GM19455 (cell line): ENCODE data around the gene CWC22.
"Not testable (repeated sequence)": the region's sequence is repeated elsewhere in the genome, so short reads cannot be mapped to it uniquely, and the experiment has no call there.

Source experiments
- ATAC-seq: cut with Tn5 transposase; IDR thresholded peaks from one replicate; pipeline ENCODE4 v1.9.1; 2021; ENCODE audit not compliant: unreplicated experiment

Gene CWC22

DNA sequence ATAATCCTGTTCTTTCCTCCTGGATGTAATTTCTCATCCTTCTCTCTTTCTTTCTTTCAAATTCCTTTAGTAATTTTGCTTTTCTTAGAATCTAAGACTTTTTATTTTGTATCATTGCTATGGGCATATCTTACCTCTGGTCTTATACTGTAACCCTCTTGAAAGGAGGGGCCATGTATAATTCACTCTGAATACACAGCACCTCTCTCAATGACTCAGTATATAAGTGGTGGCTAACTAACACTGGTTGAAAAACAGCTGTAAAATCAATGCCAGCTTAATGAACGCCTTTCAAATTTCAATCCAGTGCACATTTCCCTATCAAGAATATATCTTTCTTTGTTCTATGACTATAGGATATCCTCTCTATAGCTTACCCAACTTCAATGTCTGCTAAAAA, 53.7 kb downstream of the CWC22 start:
- ATAC-seq: no peak

DNA sequence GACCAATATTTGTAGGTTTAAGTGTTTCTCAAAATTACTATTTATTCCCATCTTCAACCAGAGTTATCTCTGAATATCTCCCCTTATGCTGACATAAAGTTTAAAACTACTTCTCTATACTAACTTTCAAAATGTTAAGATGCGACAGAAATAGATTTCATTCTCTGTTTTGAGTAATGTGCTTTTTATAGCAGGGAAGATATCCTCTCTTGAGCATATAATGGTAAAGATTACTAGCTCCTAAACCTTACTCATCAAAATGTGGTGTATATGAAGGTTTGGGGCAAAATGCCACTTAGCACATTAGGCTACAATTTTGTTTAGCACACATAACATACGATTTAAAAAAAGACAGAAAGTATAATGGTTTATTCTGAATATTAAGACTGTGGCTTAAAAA, 54.4 kb downstream of the CWC22 start:
- ATAC-seq: no peak

DNA sequence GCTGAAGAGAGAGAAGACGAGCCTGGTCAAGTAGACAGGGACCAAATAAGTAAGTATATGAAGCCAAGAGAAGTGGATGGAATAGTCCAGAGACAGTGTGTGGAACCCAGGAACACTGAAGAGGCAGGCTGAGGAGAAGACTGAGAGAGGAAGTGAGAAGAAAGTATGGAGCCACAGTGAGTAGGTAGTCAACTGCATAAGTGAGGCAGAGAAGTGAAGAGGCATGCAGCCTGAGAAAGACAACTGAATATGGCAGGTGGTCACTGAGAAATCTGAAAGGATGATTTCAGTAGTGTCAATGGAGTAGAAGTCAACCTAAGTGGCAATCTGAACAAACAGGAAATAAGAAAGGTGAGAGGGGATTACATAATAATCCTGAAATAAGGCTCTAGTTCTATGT, 55.4 kb downstream of the CWC22 start:
- ATAC-seq: peak; percentile 70

DNA sequence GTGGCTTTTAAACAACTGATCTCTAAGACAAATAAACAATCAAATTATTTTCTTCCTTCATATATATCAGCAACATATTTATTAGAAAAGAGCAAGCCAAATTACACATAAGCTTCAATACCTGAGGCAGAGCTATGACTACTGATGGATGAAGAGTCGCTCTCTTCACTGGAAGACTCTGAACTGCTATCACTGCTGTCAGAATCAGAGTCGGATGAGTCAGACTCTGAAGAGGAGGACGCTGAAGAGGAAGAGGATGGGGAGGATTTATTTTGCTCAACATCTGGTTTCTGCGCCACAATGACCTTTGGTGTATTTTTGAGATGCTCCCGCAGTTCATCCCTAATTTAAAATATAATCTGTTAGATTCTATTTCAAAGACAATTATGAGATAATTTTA, 56.7 kb downstream of the CWC22 start:
- no peak for ATAC-seq

DNA sequence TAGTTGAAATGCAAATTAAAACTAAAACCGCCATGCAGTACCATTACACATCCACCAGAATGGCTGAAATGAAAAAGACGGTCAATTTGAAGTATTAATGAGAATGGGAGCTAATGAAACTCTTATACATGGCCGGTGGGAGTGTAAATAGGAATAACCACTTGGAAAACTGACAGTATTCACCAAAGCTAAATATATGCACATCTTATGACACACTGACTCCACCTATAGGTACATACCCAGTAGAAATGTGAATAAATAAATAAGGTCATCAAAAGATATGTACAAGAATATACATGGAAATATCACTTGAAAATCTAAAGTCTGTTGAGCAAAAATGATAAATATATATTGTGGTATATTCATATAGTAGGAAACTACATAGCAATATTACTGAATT, 57.7 kb downstream of the CWC22 start:
- ATAC-seq: no peak

DNA sequence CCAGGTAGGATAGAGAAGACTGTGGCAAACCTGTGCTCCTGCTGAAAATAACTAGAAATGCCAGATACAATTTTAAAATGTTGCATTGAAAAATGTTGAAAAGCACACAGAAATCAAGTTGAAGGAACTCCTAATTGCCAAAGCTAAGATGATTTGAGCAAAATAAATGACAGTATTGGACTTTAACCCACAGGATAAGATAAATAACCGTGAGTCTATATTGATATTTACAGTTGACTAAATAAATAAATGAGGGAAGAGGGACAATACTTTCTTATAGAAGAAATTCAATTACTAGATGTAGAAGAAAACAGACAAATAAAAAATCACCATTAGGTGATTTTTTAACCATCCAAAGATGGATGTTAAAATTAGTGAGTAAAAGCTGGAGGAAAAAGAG, 59.0 kb downstream of the CWC22 start:
- ATAC-seq: no peak

DNA sequence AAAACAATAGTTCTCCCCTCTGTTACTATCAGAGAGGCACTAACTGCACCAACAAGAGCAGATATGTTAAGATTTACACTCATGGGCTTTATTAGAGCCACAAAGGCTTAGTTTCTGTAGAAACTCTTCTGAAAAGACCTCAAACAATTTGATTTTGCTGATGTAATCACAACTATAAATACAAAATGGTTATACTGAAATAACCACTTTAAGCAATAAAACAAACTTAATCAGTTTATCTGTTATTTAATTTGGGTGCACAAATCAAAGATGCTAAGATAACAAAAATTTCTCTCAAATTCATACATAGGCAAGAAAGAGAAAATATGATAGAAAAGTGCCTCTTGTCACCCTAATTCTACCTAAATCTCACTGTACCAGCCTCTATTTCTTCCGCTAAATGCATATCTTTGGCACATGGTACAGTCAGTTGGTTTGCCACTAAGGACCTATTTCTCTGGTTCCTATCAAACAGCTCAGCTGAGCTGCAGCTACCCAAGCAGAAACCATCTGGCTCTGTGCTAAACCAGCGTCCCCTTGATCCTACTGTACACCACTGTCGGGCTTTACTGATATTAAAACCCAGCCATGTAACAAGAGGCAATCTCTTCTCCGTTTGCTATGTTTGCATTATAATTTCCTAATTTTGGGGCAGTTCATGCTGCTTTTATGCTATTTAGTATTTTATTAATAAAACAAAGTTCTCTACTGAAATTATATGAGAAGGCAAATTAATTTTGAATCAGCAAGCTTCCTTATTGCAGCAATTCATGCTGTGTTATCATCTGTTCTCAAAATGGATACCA, 60.1 kb downstream of the CWC22 start:
- no peak for ATAC-seq

DNA sequence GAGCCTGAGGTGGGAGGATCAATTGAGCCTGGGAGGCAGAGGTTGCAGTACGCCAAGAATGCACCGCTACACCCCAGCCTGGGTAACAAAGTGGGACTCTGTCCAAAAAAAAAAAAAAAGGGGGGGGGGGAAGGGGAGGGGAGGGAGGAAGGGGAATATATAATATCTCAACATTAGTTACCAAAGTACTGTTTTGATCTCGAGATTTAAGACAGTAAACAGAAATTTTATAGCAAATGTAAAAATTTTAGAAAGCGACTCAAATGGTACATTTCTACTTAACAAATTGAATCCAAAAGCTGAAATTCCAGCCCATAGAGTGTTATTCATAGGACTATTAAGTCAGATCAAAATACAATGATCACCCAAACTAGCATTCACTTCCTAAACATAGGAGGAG, 60.8 kb downstream of the CWC22 start:
- ATAC-seq: no peak

DNA sequence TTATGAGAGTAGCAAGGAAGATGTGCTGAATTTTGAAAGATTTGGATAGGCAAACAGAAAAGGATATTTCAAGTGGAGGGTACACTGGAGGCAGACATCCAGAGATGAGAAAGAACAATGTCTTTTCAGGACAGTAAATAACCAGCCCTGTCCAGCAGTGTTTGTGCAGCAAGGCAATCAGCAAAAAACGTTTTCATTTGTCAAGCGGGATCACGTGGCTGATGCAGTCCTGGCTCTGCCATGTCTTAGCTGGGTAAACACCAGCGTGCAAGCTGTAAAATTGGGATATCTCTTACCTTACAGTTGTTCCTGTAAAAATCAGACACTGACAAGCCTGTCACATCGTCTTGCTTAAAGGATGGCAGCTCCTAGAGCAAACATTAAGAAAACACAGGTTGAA, 67.8 kb downstream of the CWC22 start:
- no peak for ATAC-seq

DNA sequence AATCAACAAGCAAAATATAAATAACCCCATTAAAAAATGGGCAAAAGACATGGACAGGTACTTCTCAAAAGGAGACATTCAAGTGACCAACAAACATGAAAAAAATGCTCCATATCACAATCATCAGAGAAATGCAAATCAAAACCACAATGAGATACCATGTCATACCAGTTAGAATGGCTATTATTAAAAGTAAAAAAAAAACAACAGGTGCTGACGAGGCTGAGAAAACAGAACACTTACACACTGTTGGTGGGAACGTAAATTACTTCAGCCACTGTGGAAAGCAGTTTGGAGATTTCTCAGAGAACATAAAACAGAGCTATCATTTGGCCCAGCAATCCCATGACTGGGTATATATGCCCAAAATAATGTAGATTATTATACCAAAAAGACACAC, 69.1 kb downstream of the CWC22 start:
- no peak for ATAC-seq

DNA sequence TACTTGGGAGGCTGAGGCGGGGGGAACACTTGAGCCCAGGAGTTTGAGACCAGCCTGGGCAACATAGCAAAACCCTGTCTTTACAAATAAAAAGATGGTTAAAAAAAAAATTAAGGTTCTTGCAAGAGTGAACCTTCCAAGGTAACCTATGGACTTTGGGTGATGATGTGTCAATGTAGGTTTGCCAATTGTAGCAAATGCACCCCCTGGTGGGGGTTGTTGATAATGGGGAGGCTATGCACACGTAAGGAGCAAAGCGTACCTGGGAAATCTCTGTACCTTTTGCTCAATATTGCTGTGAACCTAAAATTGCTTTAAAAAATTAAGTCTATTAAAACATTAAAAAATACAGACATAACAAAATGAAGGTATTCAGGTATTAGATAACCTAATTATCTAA, 70.4 kb downstream of the CWC22 start:
- ATAC-seq: no peak

DNA sequence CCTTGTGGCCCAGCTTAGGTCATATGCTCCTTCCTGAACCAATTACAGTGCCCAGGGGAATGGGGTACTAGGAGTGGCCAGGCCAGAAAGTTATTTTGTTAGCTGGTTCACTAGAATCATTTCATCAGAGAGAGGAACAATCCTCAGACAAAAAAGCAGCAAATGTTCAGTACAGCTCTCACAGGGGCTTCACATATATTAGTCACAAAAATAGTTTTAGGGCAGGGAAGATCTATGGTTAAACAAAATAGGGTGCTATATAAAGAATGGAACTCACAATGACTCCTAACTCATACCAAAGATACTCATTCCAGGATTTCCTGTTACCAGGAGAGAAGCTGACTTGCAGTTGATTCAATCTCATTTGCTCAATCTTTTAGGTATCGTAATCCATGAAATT, 71.0 kb downstream of the CWC22 start:
- ATAC-seq: no peak

DNA sequence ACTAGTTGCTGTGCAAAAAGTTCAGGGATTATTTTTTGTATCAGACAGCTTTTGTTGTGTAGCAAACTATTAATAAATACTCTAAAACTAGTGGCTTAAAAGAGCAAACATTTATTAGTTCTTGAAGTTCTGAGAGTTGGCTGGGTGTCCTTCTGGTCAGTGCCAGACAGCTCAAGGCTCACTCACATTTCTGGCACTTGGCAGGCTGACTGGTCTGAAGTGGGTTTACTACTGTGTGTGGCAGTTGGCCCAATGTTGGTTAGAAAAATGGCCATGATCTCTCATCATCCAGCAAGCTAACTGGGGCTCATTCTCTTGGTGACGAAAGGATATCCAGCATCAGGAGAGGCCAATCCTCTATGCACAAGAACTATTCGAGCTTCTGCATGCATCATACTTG, 74.3 kb downstream of the CWC22 start:
- ATAC-seq: no peak

DNA sequence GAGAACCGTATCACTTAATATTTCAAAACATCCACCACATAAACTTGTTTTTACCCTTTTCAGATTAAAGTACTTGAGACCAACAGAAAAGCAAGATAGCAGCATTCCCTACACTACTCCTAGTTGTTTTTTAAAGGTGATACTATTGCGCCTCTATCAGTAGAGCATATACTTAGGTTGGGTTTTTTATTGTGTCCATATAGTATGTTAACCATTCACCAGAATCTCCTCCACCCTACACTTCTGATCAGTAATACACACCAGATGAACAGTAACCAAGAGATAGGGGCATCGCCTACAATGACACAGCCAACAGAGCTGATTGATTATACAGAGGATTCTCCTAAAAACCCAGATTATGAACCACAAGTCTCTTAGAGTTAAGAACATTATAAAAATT, 75.6 kb downstream of the CWC22 start:
- ATAC-seq: no peak

DNA sequence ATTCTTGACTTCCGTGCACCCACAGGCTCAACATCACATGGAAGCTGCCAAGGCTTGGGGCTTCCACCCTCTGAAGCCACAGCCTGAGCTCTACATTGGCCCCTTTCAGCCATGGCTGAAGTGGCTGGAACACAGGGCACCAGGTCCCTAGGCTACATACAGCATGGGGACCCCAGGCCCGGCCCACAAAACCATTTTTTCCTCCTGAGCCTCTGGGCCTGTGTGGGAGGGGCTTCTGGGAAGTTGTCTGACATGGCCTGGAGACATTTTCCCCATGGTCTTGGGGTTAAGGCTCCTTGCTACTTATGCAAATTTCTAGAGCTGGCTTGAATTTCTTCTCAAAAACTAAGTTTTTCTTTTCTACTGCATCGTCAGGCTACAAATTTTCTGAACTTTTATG, 77.1 kb downstream of the CWC22 start:
- ATAC-seq: not testable (repeated sequence)

DNA sequence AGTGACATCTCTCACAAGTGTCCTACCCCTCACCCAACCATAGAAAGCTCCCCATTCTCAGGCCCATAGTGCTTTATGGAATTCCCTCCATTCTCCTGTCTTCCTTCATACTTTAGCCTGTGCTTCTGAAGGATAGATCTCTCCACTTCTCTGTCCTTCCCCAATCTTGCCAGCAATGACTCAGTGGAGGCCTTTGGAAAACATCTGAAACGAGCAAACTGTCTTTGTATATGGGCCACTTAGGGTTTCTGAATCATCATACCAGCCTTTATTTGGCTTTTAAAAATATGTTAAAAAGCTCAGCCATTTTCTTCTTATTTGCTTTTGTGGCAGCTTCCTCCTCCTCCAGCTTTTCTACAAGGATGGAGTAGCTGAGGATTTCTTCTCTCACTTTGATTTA, 80.1 kb downstream of the CWC22 start:
- ATAC-seq: no peak

DNA sequence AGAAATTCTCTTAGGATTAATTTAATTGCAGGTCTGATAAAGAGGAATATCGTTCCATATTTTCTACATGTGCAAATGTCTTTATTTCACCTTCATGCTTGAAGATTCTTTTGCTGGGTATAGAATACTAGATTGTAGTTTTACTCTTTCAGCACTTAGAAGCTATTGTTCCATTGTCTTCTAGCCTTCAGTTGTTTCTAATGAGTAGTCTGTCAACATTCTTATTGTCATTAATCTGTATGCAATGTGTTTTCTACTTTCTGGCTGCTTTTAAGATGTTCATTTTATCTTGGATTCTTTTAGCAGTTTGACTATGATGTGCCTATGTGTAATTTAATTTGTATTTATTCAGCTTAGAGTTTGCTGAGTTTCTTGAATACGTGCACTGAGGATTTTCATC, 81.4 kb downstream of the CWC22 start:
- no peak for ATAC-seq

DNA sequence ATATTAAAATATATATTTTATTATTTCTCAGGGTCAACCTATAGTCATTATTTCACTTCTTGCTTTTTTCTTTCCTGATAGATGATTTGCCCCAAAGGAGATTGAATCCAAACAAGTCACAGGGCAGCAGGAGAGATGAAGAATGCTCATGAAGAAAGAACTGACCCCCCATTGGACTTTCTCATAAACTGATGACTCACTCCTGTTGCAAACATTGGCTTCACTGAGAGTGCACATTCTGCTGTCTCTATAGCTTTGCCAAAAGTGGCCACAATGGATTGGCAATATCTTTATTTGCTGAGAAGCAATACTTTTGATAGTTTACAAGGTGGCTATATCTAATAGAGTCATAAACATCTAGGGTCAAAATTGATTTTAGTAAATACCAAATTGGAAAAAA, 89.8 kb downstream of the CWC22 start:
- no peak for ATAC-seq

DNA sequence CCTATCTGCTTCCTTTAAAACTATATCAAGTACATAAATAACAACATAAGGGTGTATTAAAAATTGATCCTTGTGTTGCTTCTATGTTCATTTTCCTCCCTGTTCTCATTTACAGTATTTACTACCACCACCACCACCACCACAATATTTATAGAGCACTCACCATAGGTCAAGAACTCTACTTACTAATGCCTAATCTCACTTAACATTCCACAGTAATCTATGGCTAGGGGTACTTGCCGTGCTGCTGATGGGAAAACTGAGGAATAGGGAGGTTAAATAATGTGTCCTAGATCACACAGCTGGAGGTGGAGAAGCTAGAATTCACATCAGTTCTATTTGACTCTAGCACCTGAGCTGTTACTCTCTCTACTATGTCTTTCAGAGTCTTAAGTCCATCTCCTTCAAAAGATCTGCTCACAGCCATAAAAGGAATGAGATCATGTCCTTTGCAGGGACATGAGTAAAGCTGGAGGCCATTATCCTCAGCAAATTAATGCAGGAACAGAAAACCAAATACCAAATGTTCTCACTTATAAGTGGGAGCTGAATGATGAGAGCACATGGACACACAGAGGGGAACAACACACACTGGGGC, 91.6 kb downstream of the CWC22 start:
- no peak for ATAC-seq

DNA sequence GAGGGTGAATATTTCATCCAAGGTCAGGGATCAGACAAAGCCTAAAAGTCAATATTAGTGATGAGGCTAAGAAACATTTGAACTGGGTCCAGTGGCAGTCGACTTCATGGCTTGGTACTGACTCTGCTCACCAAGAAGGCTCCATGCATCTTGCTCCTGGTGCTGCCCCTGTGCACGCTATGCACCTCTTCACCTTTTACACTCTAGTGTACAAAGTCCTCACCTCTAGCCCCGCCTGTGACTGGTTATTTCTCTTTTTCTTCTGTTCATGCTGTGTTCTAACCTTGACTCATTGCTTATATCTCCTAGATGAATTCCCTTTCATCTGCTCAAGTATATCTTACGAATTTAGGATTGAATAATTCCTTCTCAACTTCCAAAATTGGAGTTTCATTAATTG, 93.3 kb downstream of the CWC22 start:
- no peak for ATAC-seq

DNA sequence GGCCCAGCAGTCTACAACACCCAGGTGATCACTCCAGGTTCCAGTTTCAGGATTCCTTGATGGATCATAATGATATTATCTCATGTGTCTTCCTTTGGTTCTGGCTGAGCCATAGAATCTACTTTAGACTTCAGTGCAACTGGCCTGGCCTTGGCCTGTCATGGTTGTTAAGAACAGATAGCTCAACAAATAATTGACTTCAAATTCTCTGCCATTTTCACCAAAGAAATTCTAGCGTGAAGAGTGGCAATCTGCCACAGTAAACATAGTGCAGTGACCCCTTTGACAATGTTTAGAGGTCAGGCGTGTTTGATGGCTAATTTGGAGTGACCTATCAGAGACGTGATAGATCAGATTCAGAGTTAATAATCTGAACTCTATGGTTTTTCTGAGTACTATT, 95.5 kb downstream of the CWC22 start:
- no peak for ATAC-seq

DNA sequence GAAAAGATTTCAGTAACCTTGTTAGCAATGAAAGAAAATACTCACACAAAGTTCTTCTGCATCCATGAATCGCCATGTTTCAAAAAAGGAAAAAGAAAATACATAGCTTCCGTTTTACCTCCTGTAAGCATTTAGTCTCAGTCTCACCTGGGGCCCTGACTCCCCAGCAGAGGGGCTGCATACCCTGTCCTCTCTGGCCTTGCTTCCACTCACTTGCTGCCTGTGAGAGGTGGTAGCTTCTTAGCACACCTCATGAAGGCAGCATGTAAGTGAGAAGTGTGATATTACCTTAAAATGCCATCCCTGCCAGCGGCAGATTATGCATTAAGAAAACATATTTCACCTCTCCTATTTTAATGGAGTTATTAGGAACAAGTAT, 96.4 kb downstream of the CWC22 start:
- no peak for ATAC-seq
